Stimulated activated CD4-positive, alpha-beta T cell treated with anti-CD3 and anti-CD28 coated beads, Interleukin-12 subunit alpha, Interleukin-12 subunit beta, amount 100 ng/mL, for 4 hours (primary cell): ENCODE results near the gene PIRT.

Experiments
- DNase-seq: peaks from one replicate; pipeline ENCODE4 v3.0.0-alpha.2; 2020

PIRT gene

DNA sequence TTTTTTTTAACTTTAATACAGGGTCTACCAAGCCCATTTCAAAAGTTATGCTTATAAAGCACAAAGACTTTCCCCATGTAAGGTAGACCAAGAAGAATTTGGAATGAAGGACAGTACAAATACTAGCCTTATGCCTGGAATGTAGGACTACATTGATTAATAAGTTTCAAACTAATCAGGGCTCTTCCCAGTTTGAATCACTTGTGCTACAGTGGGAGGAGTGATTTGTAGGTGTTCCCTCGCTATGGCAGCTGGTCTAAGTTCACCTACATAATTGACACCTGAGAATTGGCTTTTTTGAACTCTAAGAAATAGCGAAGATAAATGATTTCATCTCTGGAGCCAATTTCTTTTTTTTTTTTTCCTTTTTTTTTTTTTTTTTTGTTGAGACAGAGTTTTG, 52.6 kb downstream of the PIRT start:
- DNase-seq, result no peak

DNA sequence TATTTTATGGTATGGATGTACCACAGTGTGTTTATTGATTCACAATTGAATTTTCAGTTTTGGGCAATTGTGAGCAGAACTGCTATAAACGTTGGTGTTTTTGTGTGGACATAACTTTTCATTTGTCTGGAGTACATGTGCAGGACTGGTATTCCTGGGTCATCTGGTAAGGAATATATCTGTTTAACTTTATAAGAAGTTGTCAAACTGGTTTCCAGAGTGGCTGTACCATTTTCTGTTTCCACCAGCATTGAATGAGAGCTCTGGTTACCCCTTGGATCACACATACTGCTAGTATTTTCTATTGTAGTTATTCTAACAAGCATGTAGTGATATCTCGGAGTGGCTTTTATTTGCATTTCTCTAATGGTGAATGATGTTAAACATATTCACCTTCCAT, 58.3 kb downstream of the PIRT start:
- no peak for DNase-seq

DNA sequence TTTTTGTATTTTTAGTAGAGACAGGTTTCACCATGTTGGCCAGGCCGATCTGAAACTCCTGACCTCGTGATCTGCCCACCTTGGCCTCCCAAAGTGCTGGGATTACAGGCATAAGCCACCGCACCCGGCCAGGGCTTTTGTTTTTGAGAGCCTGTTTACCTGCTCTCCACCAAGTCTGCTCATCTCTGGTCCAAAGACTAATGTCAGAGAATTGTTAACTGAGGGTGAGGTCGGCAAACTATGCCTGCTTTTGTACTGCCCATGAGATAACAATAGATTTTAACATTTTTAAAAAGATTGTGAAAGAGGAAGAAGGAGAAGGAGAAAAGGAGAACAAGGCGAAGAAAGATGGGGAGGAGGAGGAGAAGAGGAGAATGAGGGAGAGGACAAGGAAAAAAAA, 60.0 kb downstream of the PIRT start:
- no peak for DNase-seq

DNA sequence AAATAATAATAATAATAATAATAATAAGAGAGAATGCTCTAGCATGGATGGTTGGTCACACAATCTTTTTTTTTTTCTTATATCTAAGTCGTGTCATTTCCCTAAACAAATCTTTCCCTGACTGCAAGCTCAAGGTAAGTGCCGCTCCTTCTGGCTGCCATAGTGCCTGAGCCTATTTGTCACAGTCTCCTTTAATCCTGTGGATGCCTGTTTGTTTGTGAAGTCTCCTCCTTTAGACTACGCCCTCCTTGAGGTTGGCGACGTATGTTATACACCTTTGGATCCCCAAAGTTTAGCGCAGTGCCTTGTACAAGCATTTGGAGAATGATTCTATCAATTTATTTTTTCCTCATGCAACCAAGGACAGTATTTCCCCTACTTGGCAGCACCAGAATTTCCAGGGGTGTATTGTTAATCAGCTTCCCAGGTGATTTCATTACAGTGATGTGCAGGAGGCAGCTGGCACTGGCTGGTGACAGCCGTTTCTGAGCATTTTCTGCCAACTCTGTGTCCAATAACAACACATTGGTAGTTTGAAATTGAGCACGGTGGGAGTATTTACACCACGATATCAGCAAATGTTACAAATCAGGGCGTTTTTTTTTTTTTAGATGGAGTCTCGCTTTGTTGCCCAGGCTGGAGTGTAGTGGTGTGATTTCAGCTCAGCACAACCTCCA, 60.6 kb downstream of the PIRT start:
- DNase-seq, result no peak

DNA sequence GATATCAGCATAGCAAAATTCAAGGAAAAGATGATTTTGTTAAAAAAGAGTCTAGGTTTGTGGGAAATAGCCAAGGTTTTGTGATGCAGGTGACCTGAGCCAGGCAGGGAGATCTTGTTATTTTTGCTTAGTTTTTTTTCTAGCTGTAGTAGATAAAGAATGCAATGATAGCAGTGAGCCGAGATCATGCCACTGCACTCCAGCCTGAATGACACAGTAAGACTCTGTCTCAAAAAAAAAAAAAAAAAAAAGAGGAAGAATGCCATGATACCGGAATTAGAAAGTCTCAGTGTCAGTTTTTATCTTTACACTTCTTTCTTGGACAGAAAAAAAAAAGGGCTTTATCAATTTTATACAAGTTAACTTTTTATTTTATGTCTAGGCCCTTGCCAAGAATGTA, 61.5 kb downstream of the PIRT start:
- DNase-seq, result no peak

DNA sequence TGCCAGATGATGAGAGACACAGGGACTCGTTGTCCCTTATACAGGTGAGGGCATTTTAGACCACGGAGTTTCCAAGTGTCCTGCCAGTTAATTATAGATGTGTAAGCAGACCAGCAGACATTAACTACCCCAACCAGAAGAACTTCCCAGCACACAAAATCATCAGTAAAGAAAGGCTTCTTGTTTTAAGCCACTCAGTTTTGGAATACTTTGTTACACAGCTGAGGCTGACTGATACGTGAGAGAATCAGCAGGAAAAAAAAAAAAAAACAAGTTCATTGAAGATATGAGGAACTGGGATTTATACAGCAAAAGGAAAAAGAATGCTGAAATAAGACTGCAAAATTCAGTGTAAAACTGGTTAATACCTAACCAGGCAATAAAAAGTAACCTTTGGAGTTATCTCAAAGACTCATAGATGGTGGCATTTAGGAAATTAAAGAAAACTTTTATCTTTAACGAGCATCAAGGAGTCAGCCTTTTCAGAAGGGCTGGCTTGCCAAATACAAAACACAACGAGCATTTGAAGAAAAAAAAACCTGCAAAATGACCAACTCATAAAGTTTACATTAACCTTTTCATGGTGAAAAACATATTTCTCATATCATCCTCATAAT, 62.0 kb downstream of the PIRT start:
- DNase-seq, result no peak

DNA sequence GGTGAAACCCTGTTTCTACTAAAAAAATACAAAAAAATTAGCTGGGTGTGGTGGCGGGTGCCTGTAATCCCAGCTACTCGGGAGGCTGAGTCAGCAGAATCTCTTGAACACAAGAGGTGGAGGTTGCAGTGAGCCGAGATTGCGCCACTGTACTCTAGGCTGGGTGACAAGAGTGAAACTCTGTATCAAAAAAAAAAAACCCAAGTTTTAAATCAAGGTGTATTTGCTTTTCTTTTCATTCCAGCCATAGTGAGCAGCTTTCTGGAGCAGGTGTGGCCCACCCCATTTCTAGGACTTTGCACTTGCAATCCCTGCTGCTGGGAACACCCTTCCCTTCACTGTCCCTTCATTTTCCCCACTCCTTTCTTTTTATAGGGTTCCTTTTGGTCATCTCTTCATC, 62.8 kb downstream of the PIRT start:
- DNase-seq, result no peak

DNA sequence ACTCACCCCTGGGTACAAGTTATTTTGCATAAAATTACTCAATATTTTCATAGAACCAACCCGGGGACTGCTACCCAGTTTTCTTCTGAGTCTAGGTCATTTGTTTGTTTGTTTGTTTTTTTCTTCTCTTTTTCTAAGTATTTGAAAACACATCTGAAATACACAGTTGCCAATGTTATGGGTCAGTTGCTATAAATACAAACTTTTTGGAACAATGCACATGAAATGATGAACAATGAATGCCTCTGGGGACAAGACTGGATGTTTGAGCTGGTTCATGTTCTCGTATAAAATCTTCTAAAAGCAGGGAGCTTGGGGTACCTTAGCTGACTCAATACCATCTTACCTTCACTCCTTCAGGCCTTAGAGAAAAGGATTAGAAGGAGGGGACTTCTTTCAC, 64.5 kb downstream of the PIRT start:
- no peak for DNase-seq
